NCI-H526 treated with DMSO at 0.1 percent for 48 hours (cell line): ENCODE data around the gene ALOX5.
A peak's percentile ranks its signal among the peaks of the same experiment; 100 is the strongest.
"Not testable (repeated sequence)": the region's sequence is repeated elsewhere in the genome, so short reads cannot be mapped to it uniquely, and the experiment has no call there.

Experiments used
- DNase-seq: peaks from one replicate; lab custom pipeline; 2025; lab: John Stamatoyannopoulos, UW

Gene ALOX5

GRCh38 chr10:45404770-45405120 is 30.7 kb downstream of the ALOX5 start:
- no peak for DNase-seq

DNA sequence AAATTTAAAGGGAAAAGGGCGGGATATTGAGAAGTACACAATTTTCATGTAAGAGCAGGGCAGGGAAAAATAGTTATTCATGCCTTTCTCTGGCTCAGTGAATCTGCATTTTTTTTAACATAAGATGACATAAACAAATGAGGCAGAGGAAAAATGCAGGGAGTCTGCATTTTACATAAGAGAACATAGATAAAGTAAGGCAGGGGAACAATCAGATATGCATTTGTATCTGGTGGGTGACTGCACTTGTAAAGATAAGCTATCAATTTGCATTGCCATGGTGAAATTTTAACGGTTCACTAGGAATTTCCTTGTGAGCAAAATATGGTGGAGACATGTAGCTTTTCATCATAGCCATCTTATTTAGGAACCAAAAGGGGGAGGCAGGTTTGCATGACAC is 33.5 kb downstream of the ALOX5 start:
- peak; percentile 63 for DNase-seq

GRCh38 chr10:45408421-45409319 is 34.7 kb downstream of the ALOX5 start:
- no peak for DNase-seq

DNA sequence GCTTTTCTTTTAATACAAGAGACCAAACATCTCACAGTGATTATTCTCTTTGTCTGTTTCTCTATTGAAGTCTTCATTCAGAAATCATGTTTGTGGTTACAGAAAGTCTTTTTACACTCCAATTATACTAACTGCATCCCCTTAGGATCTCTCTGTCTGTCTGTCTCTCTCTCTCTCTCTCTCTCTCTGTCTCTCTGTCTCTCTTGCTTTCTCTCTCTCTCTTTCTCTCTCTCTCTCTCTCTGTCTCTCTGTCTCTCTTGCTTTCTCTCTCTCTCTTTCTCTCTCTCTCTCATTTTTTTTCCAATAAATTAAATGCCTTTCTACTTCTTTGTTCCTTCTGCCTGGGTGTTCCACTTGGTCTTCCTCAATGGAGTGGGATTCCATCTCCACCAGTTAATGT is 35.3 kb downstream of the ALOX5 start:
- not testable (repeated sequence) for DNase-seq

- DNase-seq: no peak
These were observed 35.8 kb downstream of the ALOX5 start for GRCh38 chr10:45409782-45410181.

- no peak for DNase-seq
These were observed 36.4 kb downstream of the ALOX5 start for GRCh38 chr10:45410489-45410806.

GRCh38 chr10:45410807-45411606 is 37.0 kb downstream of the ALOX5 start:
- DNase-seq: no peak

DNA sequence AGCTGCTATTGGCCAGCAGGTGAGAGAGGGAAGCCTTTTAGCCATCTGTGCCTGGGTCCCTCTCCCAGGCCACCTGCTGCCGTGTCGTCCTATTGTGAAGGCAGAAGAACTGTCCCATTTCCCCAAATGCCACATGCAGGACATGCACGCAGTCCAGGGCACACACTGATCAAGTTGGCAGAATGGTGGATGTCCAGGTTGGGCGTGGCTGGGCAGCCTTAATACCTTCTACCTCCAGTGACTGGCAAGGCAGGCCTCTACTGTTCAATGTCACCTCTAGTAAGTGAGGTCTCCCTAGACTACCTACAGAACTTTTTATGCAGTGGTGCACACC is 37.6 kb downstream of the ALOX5 start:
- DNase-seq: no peak

DNA sequence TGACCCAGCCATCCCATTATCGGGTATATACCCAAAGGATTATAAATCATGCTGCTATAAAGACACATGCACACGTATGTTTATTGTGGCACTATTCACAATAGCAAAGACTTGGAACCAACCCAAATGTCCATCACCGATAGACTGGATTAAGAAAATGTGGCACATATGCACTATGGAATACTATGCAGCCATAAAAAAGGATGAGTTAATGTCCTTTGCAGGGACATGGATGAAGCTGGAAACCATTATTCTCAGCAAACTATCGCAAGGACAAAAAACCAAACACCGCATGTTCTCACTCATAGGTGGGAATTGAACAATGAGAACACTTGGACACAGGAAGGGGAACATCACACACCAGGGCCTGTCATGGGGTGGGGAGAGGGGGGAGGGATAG is 41.0 kb downstream of the ALOX5 start:
- not testable (repeated sequence) for DNase-seq

DNA sequence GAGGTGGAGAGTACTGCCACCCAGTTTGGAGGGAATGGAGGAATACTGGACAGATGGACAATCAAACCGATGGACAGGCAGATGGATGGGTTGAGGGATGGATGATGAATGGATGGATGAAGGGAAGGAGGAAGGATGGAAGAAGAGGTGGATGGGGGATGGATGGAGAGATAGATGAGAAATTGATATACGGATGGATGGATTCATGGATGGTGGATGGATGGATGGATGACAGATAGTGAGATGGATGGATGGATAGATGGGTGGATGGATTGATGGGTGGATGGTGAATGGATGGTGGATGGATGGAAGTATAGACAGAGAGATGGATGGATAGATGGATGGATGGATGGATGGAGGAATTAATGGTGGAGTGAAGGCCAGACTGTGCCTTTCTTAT is 42.6 kb downstream of the ALOX5 start:
- DNase-seq: no peak

DNA sequence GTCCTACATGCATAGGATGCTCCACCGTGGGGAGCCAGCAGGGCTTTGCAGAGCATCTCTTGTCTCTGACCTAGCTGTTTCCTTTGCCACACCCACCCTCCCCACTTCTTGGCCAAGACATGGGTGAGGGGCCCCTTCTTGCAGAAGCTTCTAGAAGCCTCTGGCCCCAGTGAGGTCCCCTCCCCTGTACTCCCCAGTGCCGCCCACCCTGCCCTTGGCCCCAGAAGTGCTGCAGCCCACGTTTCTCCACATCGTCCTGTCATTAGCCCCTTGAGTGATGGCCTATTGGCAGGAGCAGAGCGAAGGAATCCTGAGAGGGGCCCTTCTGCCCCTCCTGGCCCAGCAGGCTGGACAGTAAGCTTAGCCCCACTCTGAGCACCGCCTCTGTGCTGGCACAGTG is 43.7 kb downstream of the ALOX5 start:
- no peak for DNase-seq

- no peak for DNase-seq
These were observed 44.4 kb downstream of the ALOX5 start for GRCh38 chr10:45418417-45418848.

DNA sequence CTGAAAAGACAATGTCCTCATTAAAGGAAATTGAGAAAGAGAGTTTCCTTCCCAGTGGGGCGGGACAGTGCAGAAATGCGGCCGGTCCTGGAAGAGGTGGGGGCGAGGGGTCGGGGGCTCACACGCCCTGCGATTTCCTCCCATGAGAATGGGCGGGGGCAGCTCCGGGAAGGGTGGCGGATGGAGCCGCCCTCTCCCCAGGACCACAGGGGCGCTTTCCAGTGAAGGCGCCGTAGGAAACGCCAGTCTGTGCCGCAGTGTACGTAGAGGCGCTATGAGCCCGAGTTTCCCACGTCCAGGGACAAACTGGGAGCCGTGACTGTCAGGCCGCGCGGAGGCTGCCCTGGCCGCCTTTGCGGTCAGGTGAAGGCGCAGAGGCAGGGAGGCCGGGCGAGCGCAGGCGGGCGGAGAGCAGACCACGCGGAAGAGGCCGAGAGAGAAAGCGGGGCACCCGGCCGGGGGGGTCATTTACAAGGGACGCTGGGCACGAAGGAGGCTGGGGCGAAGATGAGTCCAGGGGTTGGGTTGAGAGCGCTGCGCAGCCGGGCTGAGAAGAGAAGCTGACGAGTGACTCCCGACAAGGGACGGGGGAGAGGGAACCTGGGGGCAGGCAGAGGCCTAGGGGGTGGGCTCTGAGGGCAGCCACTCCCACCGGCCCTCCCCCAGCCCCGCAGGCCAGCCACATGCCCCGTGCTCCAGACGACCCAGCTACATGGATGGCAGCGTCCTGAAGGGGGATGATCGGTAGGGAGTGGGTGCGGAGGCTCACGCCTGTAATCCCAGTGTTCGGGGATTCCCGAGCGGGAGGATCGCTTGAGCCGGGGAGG is 45.0 kb downstream of the ALOX5 start:
- no peak for DNase-seq

DNA sequence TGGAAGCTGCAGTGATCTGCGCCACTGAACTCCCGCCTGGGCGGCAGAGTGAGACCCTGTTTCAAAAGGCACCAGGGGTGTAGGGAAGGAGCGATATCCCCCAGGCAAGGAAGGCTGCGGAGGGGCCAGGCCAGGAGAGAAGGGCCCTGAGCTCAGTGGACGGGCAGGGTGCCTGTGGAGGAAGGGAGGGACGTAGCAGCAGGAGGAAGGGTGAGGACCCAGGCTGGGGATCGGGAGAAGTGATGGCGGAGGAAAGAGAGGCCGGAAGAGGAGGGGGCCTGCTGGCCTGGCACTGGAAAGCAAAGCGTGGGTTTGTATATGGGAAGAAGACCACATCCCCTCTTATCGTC is 45.6 kb downstream of the ALOX5 start:
- DNase-seq: no peak

- no peak for DNase-seq
These were observed 46.6 kb downstream of the ALOX5 start for GRCh38 chr10:45420453-45421192.

GRCh38 chr10:45421221-45422097 is 47.4 kb downstream of the ALOX5 start:
- DNase-seq: no peak

GRCh38 chr10:45422207-45422865 is 48.3 kb downstream of the ALOX5 start:
- no peak for DNase-seq

DNA sequence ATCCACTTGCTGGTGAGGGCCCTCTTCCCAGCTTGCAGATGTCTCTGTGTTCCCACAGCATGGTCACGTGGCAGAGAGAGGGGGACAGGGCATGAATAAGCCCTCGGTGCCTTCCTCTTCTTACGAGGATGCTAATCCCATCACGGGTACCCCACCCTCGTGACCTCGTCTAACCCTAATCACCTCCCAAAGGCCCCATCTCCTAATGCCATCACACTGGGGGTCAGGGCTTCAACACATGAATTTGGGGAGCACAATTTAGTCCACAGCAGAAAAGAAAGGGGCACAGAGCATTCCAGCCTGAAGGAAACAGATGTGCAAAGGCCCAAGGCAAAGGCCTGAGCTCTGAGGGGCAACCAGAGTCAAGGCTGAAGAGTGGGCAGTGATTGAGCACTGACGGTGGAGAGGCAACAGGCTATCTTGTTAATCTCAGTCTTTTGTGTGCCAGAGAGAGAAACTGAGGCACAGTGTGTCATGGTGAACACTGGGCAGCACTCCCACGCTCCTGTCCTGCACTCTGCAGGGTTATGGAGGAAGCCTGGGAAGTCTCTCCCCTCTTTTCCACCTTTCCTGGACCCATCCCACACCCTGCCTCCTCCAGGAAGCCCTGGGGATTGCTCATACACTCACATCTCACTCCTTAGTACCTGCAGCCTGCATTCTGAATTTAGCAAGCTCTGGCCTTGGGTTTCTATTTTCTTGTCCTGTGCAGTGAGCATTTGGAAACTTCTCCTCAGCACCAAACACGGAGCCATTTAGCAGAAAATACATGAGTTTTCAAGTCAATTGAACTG is 49.0 kb downstream of the ALOX5 start:
- DNase-seq: no peak

- DNase-seq: no peak
These were observed 50.0 kb downstream of the ALOX5 start for GRCh38 chr10:45423976-45424499.
